OCI-LY7 (cell line): ENCODE data around the gene C16orf87. TPM values are rescaled to one million over a fixed set of nuclear protein-coding genes. Genes with fewer than 3 reads are reported as not detected.

Experiments
- BruUV-seq: library from RNA; stranded (reverse); fragments of 400-500 nt; replicated peaks from 2 replicates; lab custom pipeline; 2021; lab: Mats Ljungman, UMichigan
- CTCF ChIA-PET: fragments of 300-600 bp; sonication (Branson Sonifier 250); formaldehyde crosslinking; loops from one replicate; lab custom pipeline; 2022; ENCODE audit warnings: antibody characterized with exemption; ENCODE audit not compliant: unreplicated experiment; lab: Charles Lee
- POLR2A ChIA-PET: fragments of 300-600 bp; sonication (Branson Sonifier 250); formaldehyde crosslinking; loops from one replicate; lab custom pipeline; 2022; ENCODE audit warnings: antibody characterized with exemption; lab: Charles Lee
- DNase-seq: peaks from one replicate; pipeline ENCODE4 v3.0.0-alpha.2; 2015; ENCODE audit warnings: low spot score
- H2AFZ ChIP-seq: fragments of 200-600 bp; sonication (generic), shearing (Covaris generic); 2 replicates; pipeline ENCODE4 v1.6.1; 2014; ENCODE audit warnings: mild to moderate bottlenecking, antibody characterized with exemption, low read length, moderate library complexity
- H3K27ac ChIP-seq: fragments of 200-600 bp; sonication (generic); 2 replicates; pipeline ENCODE4 v1.5.1; 2014; ENCODE audit warnings: mixed run types, low read depth, mild to moderate bottlenecking, moderate library complexity, low read length, inconsistent platforms; ENCODE audit not compliant: poor library complexity, severe bottlenecking
- H3K36me3 ChIP-seq: fragments of 200-600 bp; sonication (generic); 2 replicates; pipeline ENCODE4 v1.6.1; 2014; ENCODE audit warnings: mild to moderate bottlenecking, antibody characterized with exemption, low read length, moderate library complexity, mixed read lengths; ENCODE audit not compliant: insufficient read depth
- H3K4me1 ChIP-seq: fragments of 200-600 bp; sonication (generic); 2 replicates; pipeline ENCODE4 v1.5.1; 2014; ENCODE audit warnings: mild to moderate bottlenecking, low read length; ENCODE audit not compliant: insufficient read depth, poor library complexity, severe bottlenecking
- H3K4me2 ChIP-seq: fragments of 200-600 bp; sonication (generic); 2 replicates; pipeline ENCODE4 v1.6.1; 2014; ENCODE audit warnings: mild to moderate bottlenecking, low read length
- H3K4me3 ChIP-seq: fragments of 200-600 bp; sonication (generic); 2 replicates; pipeline ENCODE4 v1.5.1; 2014; ENCODE audit warnings: mild to moderate bottlenecking, low read depth, low read length; ENCODE audit not compliant: poor library complexity, severe bottlenecking
- H3K79me2 ChIP-seq: fragments of 200-600 bp; sonication (generic); 2 replicates; pipeline ENCODE4 v1.6.1; 2016; ENCODE audit warnings: low read depth, mild to moderate bottlenecking, low read length, moderate library complexity, mixed read lengths; ENCODE audit not compliant: insufficient read depth
- H3K9me2 ChIP-seq: fragments of 200-600 bp; sonication (generic); 2 replicates; pipeline ENCODE4 v1.6.1; 2016; ENCODE audit warnings: mild to moderate bottlenecking, low read length, mixed read lengths; ENCODE audit not compliant: insufficient read depth
- H3K9me3 ChIP-seq: fragments of 200-600 bp; sonication (generic); 2 replicates; pipeline ENCODE4 v1.6.1; 2014; ENCODE audit warnings: mild to moderate bottlenecking, mixed run types, low read length, mixed read lengths
- H4K20me1 ChIP-seq: fragments of 200-600 bp; sonication (generic); 2 replicates; pipeline ENCODE4 v1.6.1; 2014; ENCODE audit warnings: mild to moderate bottlenecking, antibody characterized with exemption, low read length, moderate library complexity, mixed read lengths; ENCODE audit not compliant: insufficient read depth
- CTCF ChIP-seq: fragments of 200-600 bp; sonication (generic); conservative IDR thresholded peaks from 2 replicates; pipeline ENCODE4 v1.5.1; 2014; ENCODE audit warnings: mild to moderate bottlenecking, antibody characterized with exemption, low read length, moderate library complexity, mixed read lengths
- EZH2phosphoT487 ChIP-seq: fragments of 200-600 bp; sonication (generic); IDR thresholded peaks from 2 replicates; pipeline ENCODE4 v1.6.1; 2018; ENCODE audit warnings: low read depth, borderline replicate concordance, mild to moderate bottlenecking, mixed run types, antibody characterized with exemption, low read length, moderate library complexity, mixed read lengths
- intact Hi-C: fragments of 100-400 bp; cut with micrococcal nuclease; formaldehyde crosslinking; loops from one replicate; pipeline ENCODE4 v1.10.0; 2022; ENCODE audit not compliant: unreplicated experiment
- total RNA-seq, 2 experiments: library from RNA; depleted of rRNA in 1 of 2; stranded (reverse); fragments of >200 nt in 1 of 2; shearing (Covaris generic) in 1 of 2; gene quantifications; 2 replicates each; pipeline ENCODE4 v1.2.3, GENCODE V29; 2014 to 2022

The C16orf87 gene
- total RNA-seq, 2 experiments from 2014 or later: 9.1 to 21.1 TPM

- peak overlapping the region; percentile 37; the same call in 1 of the 2 replicates for H2AFZ ChIP-seq
- POLR2A ChIA-PET: interaction anchor here (0.7 to 2.0 kb wide), 5 partner anchors 11 to 735 kb away, joined by 3 to 8 read pairs (median 6); no protein-coding TSS in a partner anchor
Measured at GRCh38 chr16:46832757-46833459, 1.9 kb upstream of the C16orf87 start.

GRCh38 chr16:46830417-46830901, 521 bp downstream of the C16orf87 start:
- peak overlapping the region; percentile 63 for H2AFZ ChIP-seq
- no peaks in the 10 kb centered on the region; the same call in 1 of the 2 replicates for H4K20me1 ChIP-seq
- DNase-seq: peak; percentile 66
- H3K9me2 ChIP-seq: no peaks in the 10 kb centered on the region
- H3K9me3 ChIP-seq: no peaks in the 10 kb centered on the region
- no TSS peak for BruUV-seq
- POLR2A ChIA-PET: interaction anchor here (1.4 kb wide), 1 partner anchor 54 kb away, joined by 8 read pairs; the partner anchor contains the start of gene GPT2
- H3K36me3 ChIP-seq: no peaks in the 10 kb centered on the region
- TF ChIP-seq CTCF (no peak), EZH2phosphoT487 (no peak)
- peaks cover 62% of the 10 kb centered on the region for H3K4me1 ChIP-seq
- H3K27ac ChIP-seq: peak overlapping the region; percentile 80
- peaks cover 51% of the 10 kb centered on the region for H3K79me2 ChIP-seq
- intact Hi-C loops: loop anchor here (2.0 kb wide), 1 partner anchor 40 kb away; no protein-coding TSS in a partner anchor
- peak overlapping the region; percentile 90 for H3K4me3 ChIP-seq
- H3K4me2 ChIP-seq: peak overlapping the region; percentile 87
- CTCF ChIA-PET: no interaction called here

More at GRCh38 chr16:46832757-46833459, 1.9 kb upstream of the C16orf87 start:
- no peak for DNase-seq
- peaks cover 26% of the 10 kb centered on the region for H3K79me2 ChIP-seq
- peaks cover 60% of the 10 kb centered on the region for H3K4me1 ChIP-seq
- H3K9me2 ChIP-seq: no peaks in the 10 kb centered on the region
- H3K4me2 ChIP-seq: 0 out of 2 replicates have a peak overlapping the region, but pooled peaks have one; percentile 57
- no peaks in the 10 kb centered on the region for H3K36me3 ChIP-seq
- H3K9me3 ChIP-seq: no peaks in the 10 kb centered on the region
- H3K4me3 ChIP-seq: no peak overlapping the region
- CTCF ChIA-PET: interaction anchor here (0.5 kb wide), 1 partner anchor 43 kb away, joined by 6 read pairs; no protein-coding TSS in a partner anchor
- intact Hi-C loops: no loop called here
- TF ChIP-seq EZH2phosphoT487 (no peak), CTCF (no peak)
- no peaks in the 10 kb centered on the region; the same call in 1 of the 2 replicates for H4K20me1 ChIP-seq
- no peak overlapping the region for H3K27ac ChIP-seq
- BruUV-seq: no TSS peak
